DMS53 (cell line): ENCODE data around the gene LST1.
A peak's percentile ranks its signal among the peaks of the same experiment; 100 is the strongest.

Experiments
- DNase-seq: peaks from one replicate; lab custom pipeline; 2025; lab: John Stamatoyannopoulos, UW

Gene LST1

GRCh38 chr6:31619805-31620585 lies 33.9 kb downstream of the LST1 start:
- DNase-seq = peak; percentile 99

- peak; percentile 89 for DNase-seq
Measured at GRCh38 chr6:31620586-31621319, 34.7 kb downstream of the LST1 start, which contains the start of gene PRRC2A. Gene PRRC2A (plus strand): TSS chr6:31620715. CDS start chr6:31622790, 2,075 bp downstream.

- DNase-seq = no peak
Measured at GRCh38 chr6:31621320-31621939, 35.4 kb downstream of the LST1 start.

GRCh38 chr6:31621991-31622390 lies 35.9 kb downstream of the LST1 start:
- no peak for DNase-seq

GRCh38 chr6:31622684-31623091 lies 36.6 kb downstream of the LST1 start:
- DNase-seq = no peak

GRCh38 chr6:31624070-31624469 lies 38.0 kb downstream of the LST1 start:
- DNase-seq = no peak

GRCh38 chr6:31626952-31627351 lies 40.9 kb downstream of the LST1 start:
- no peak for DNase-seq

- DNase-seq = no peak
Measured at GRCh38 chr6:31627690-31628287, 41.7 kb downstream of the LST1 start.

GRCh38 chr6:31629014-31629413 lies 42.9 kb downstream of the LST1 start:
- no peak for DNase-seq

GRCh38 chr6:31630177-31630934 lies 44.3 kb downstream of the LST1 start:
- no peak for DNase-seq

GRCh38 chr6:31631209-31631608 lies 45.1 kb downstream of the LST1 start:
- DNase-seq = no peak

- no peak for DNase-seq
Measured at GRCh38 chr6:31631681-31632278, 45.7 kb downstream of the LST1 start.

GRCh38 chr6:31632279-31632946 lies 46.3 kb downstream of the LST1 start:
- no peak for DNase-seq

GRCh38 chr6:31633447-31633846 lies 47.4 kb downstream of the LST1 start:
- DNase-seq = no peak

- no peak for DNase-seq
Measured at GRCh38 chr6:31634131-31634530, 48.1 kb downstream of the LST1 start.

- no peak for DNase-seq
Measured at GRCh38 chr6:31634969-31635575, 49.0 kb downstream of the LST1 start.

- DNase-seq = peak; percentile 35
Measured at GRCh38 chr6:31636698-31637596, 50.9 kb downstream of the LST1 start.
